ENCODE measurements around the gene DEPDC5. TPM values are rescaled to one million over a fixed set of nuclear protein-coding genes. Genes with fewer than 3 reads are reported as not detected.

The DEPDC5 gene
- total RNA-seq, 1 donor from 2014 or later, result 12.4 TPM

- no peak for DNase-seq
Measured at GRCh38 chr22:31852691-31853421, 99.0 kb downstream of the DEPDC5 start.

DNA sequence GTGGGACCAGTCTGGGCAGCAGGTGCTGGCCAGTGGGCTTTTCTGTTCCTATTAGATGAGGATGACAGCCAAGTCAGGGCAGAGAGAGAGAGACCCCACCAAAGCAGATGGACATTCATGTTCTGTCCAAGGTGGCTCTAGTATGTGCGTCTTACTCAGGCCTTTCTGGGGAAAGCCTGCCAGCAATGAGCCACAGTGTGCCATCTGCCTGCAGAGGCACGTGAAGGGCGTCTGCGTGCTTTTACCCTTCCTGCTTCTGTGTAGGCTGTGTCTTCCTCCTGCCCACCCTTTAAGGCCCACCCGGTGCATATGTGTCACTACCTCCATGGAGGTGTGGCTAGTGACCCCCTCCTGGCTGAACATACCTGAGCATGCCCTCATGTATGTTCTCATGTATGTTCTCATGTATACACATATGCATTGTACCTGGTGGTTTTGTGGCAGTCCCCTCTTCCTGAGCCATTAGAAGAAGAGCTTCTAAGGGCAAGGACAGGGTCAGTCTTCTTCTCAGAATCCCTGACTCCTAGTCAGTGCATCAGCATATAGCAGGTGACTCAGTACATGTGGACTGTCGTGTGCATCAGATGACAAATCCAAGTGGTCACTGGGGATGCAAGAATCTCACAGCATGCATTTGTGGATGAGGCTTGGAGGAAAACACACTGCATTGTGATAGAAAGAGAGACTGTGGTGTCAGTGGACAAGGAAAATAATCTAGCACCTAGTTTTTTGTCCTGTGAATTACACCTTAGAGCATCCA, 100.1 kb downstream of the DEPDC5 start:
- no peak for DNase-seq

- DNase-seq, result no peak
Measured at GRCh38 chr22:31857247-31857646, 103.4 kb downstream of the DEPDC5 start.

- DNase-seq, result no peak
Measured at GRCh38 chr22:31861226-31861840, 107.5 kb downstream of the DEPDC5 start.

DNA sequence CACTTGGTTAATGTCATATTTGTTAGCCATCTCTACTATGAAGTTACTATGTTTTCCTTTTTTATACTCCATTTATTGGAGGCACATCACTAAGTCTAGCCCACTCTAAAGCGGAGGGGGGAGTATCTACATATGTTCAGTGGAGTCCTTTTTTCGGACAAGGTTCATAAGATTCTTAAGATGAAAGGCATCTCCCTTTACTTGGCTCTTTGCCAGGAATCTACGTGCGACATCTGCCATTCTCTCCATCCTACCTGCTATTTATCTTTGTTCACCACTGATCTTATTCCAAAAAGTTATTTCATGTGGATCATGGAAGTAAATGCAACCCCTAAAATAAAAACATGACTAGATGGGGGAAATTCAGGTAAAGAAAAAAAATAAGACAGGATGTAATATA, 113.1 kb downstream of the DEPDC5 start:
- DNase-seq, result no peak

- no peak for DNase-seq
Measured at GRCh38 chr22:31867386-31868153, 113.8 kb downstream of the DEPDC5 start.

DNA sequence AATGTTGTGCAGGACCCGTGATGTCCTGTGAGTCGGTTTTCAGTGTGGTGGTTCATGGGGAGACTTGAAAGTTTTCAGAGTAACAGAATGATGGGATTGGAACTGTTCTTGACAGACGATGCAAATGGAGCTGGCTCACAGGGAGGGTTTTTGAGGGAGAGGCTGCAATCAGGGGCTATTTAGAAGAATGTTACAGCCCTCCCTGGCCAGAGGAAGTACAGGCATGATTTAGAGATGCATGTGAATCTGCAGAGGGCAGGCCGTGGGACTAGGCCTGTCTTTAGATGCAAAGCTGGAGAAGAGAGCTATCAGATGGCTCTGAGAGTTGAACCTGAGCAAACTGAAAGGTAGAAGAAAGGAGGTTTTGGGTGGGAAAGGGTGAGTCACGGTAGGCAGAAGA, 115.9 kb downstream of the DEPDC5 start:
- DNase-seq, result no peak

GRCh38 chr22:31870890-31871289, 117.1 kb downstream of the DEPDC5 start:
- peak; percentile 93 for DNase-seq

DNA sequence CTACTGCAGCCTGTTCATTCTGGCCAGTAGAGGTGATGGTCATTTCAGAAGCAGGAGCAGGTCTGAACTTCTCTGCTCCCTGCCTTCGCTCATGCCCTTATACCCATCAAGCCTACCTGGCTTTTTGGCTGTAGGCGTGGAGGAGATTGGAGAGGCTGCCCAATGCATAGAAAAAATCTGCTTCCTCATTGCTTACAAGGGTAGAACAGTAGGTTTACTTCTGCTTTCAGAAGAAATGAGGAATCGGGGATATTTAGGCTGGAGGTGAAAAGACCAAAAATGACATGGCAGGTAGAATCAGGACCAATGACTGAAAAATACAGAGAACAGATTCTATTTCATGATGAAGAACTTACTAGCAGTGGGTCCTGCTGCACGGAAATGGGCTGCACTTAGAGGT, 117.7 kb downstream of the DEPDC5 start:
- peak; percentile 10 for DNase-seq

DNA sequence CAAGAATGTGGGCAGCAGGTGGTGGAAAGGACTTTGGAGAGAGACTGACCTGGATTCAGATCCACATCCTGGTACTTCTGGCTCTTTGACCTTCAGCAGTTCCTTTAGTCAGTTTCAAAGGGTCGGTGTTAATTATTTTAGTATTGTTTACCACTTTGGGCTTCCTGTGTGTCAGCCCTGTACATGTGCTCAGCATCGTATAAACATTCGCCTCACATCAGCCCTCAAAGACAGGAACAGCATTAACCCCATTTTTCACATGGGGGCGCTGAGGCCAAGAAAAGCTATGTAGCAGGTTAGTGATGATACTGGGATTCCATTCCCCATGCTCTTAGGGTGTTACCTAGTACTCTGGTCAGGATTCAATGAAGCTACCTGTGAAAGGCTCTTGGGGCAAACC, 118.4 kb downstream of the DEPDC5 start:
- DNase-seq, result peak; percentile 71

- DNase-seq, result no peak
Measured at GRCh38 chr22:31874821-31875220, 121.0 kb downstream of the DEPDC5 start.

DNA sequence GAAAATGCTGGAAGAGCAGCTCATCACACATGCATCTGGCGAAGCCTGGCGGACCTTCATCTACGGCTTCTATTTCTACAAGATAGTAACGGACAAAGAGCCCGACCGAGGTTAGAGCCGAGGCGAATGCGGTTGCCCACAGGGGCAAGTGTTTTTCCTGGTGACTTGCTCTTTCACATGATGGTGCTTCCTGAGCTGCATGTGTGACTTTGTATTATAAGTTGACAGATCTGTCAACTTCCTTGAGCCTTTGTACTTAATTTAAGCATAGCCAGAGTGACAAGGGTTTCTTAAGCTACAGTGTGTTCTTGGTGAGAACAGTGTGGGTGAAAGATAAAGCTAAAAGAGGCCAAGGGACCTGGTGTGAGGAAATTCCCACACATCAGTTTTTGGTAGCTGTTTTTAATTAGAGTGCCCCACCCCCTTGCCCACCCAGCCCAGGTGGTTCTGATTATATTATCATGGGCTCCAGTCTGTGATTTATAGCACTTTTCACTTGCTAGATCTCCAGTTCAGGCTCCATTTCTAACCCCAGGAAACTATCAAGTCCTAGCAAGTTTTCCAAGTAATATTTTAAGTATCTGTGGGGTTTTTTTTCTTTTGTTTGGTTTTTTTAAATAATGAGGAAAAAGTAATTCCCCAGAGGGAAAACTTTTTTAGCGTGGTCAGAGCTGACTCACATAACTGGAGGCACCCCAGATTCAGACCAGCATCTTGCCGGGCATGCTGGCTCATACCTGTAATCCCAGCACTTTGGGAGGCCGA, 122.5 kb downstream of the DEPDC5 start:
- no peak for DNase-seq

DNA sequence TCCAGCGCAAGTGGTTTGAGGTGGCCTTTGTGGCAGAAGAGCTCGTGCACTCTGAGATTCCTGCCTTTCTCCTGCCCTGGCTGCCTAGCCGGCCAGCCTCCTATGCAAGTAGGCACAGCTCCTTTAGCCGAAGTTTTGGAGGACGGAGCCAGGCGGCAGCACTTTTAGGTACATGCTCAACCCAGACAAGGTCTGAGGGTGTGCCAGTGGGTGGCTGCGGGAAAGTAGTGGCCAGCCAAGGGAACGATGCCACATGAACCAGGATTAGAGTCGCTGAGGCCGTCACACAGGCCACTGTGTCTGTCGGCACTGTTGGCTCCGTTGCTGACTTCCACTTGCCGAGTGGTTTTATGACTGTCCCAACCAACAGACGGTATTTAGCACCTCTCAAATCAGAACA, 125.8 kb downstream of the DEPDC5 start:
- no peak for DNase-seq

GRCh38 chr22:31881200-31881599, 127.4 kb downstream of the DEPDC5 start:
- DNase-seq, result no peak

- no peak for DNase-seq
Measured at GRCh38 chr22:31881865-31882264, 128.0 kb downstream of the DEPDC5 start.

GRCh38 chr22:31882971-31883370, 129.2 kb downstream of the DEPDC5 start:
- DNase-seq, result no peak

- no peak for DNase-seq
Measured at GRCh38 chr22:31883989-31884388, 130.2 kb downstream of the DEPDC5 start.

GRCh38 chr22:31891366-31892079, 137.7 kb downstream of the DEPDC5 start:
- no peak for DNase-seq

DNA sequence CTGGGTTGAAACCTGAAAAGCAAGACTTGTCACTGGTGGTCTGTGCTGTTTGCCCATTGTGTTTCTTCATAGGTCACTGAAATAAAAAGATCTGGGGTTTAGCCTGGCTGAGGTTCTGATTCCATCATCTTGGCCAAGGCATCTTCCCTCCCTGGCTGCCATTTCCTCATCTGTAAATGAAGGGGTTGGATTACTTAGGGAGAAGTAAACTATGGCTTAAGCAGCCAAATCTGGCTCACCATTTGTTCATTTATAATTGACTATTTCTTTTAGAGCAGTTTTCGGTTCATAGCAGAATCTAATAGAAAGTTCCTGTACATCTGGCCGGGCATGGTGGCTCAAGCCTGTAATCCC, 138.2 kb downstream of the DEPDC5 start:
- no peak for DNase-seq

DNA sequence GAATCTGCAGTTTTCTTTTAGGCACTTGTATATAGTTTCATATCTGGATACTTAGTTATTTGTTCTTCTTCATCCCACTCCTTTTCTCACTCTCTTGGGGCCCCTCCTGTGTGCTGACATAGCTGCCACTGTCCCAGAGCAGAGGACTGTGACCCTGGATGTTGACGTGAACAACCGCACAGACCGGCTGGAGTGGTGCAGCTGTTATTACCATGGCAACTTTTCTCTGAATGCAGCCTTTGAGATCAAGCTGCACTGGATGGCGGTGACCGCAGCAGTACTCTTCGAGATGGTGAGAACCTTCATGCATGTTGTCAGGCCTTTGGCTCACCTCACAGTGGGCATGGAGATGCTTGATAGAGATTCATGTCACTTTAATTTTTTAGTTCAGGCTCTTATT, 139.6 kb downstream of the DEPDC5 start:
- no peak for DNase-seq

DNA sequence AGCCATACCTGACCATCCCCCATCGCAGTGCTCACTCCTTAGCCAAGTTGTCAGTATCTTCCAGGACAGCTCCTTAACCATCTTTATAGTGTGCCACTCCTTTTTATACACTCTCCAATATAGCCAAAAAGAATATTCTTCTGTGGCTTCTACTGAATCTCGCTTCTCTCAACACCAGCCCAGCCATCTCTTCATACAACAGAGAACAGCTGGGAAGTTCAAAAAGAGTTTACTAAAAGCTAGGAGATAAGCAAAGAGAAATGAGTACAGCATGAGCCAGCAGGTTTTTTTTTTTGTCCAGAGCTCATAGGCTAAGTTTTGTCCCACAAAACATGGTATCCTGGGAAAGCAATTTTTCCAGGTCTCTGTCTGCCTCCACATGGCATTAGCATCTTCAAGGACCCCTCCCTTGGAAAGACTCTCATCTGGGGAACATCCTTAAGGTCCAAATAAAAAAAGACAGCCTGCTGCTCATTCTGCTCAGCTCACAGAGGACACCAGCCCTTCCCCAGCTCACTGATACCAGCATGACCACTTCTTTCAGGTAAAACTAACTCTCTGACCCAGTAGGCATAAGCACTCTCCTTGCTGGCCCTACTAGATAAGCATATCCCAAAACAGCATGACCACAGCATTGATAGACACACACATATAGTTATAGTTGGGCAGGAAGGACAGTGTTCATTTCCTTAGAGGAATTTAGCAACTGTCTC, 141.7 kb downstream of the DEPDC5 start:
- no peak for DNase-seq
